H9 (cell line): ENCODE data around the gene STK11. TPM values are rescaled to one million over a fixed set of nuclear protein-coding genes. Genes with fewer than 3 reads are reported as not detected.

Experiments used
- DNase-seq: peaks from one replicate; pipeline ENCODE4 v3.0.0-alpha.2; 2017
- H2AFZ ChIP-seq: one replicate; pipeline ENCODE4 v1.6.1; 2013; ENCODE audit warnings: mild to moderate bottlenecking, low read length, control low read depth, moderate library complexity
- H2AK5ac ChIP-seq: 2 replicates; pipeline ENCODE4 v1.6.1; 2013; ENCODE audit warnings: low read length, control low read depth, mixed read lengths; ENCODE audit not compliant: insufficient read length
- H2BK120ac ChIP-seq: one replicate; pipeline ENCODE4 v1.6.1; 2013; ENCODE audit warnings: low read depth, mild to moderate bottlenecking, low read length, control low read depth, inconsistent platforms; ENCODE audit not compliant: poor library complexity, severe bottlenecking
- H2BK12ac ChIP-seq: 2 replicates; pipeline ENCODE4 v1.6.1; 2013; ENCODE audit warnings: low read length, control low read depth, mixed read lengths, low read depth; ENCODE audit not compliant: insufficient read length
- H2BK15ac ChIP-seq: 2 replicates; pipeline ENCODE4 v1.6.1; 2013; ENCODE audit warnings: low read depth, low read length, control low read depth
- H2BK20ac ChIP-seq: one replicate; pipeline ENCODE4 v1.6.1; 2013; ENCODE audit warnings: low read depth, mild to moderate bottlenecking, low read length, control low read depth, inconsistent platforms; ENCODE audit not compliant: poor library complexity, severe bottlenecking
- H2BK5ac ChIP-seq: 2 replicates; pipeline ENCODE4 v1.6.1; 2013; ENCODE audit warnings: low read length, control low read depth, mixed read lengths; ENCODE audit not compliant: insufficient read length
- H3K14ac ChIP-seq: 2 replicates; pipeline ENCODE4 v1.6.1; 2013; ENCODE audit warnings: low read length, control low read depth; ENCODE audit not compliant: insufficient read depth
- H3K18ac ChIP-seq: 2 replicates; pipeline ENCODE4 v1.6.1; 2013; ENCODE audit warnings: low read depth, mild to moderate bottlenecking, mixed read lengths, low read length, control low read depth; ENCODE audit not compliant: insufficient read length
- H3K23ac ChIP-seq: 2 replicates; pipeline ENCODE4 v1.6.1; 2013; ENCODE audit warnings: low read length, control low read depth, mixed read lengths, low read depth; ENCODE audit not compliant: insufficient read length
- H3K23me2 ChIP-seq: 2 replicates; pipeline ENCODE4 v1.6.1; 2013; ENCODE audit warnings: low read depth, mild to moderate bottlenecking, mixed read lengths, low read length, control low read depth; ENCODE audit not compliant: insufficient read length, poor library complexity, severe bottlenecking
- H3K27ac ChIP-seq: 2 replicates; pipeline ENCODE4 v1.5.1; 2013; ENCODE audit warnings: low read length, control low read depth, mixed read lengths, low read depth; ENCODE audit not compliant: insufficient read length
- H3K27me3 ChIP-seq: 2 replicates; pipeline ENCODE4 v1.6.1; 2013; ENCODE audit warnings: low read length, control low read depth, inconsistent platforms; ENCODE audit not compliant: insufficient read depth
- H3K4ac ChIP-seq: 2 replicates; pipeline ENCODE4 v1.6.1; 2013; ENCODE audit warnings: low read depth, mild to moderate bottlenecking, control low read depth, inconsistent platforms, low read length, moderate library complexity
- H3K4me1 ChIP-seq: 2 replicates; pipeline ENCODE4 v1.6.1; 2013; ENCODE audit warnings: low read length, control low read depth, inconsistent platforms; ENCODE audit not compliant: insufficient read depth
- H3K4me2 ChIP-seq: 2 replicates; pipeline ENCODE4 v1.6.1; 2013; ENCODE audit warnings: low read length, control low read depth, mixed read lengths; ENCODE audit not compliant: insufficient read length, insufficient read depth
- H3K56ac ChIP-seq: 2 replicates; pipeline ENCODE4 v1.6.1; 2013; ENCODE audit warnings: low read depth, mild to moderate bottlenecking, mixed read lengths, low read length, control low read depth; ENCODE audit not compliant: insufficient read length
- H3K79me1 ChIP-seq: 2 replicates; pipeline ENCODE4 v1.6.1; 2013; ENCODE audit warnings: low read depth, mild to moderate bottlenecking, moderate library complexity, low read length, control low read depth, inconsistent platforms; ENCODE audit not compliant: insufficient read depth, poor library complexity, severe bottlenecking
- H3K79me2 ChIP-seq: 2 replicates; pipeline ENCODE4 v1.6.1; 2013; ENCODE audit warnings: low read length, control low read depth, inconsistent platforms; ENCODE audit not compliant: insufficient read depth
- H3K9ac ChIP-seq: 2 replicates; pipeline ENCODE4 v1.6.1; 2013; ENCODE audit warnings: low read length, control low read depth, mixed read lengths; ENCODE audit not compliant: insufficient read length; ENCODE audit errors: extremely low read depth
- H3K9me3 ChIP-seq: one replicate; pipeline ENCODE4 v1.6.1; 2013; ENCODE audit warnings: low read depth, low read length, inconsistent platforms; ENCODE audit not compliant: control insufficient read depth
- H3T11ph ChIP-seq: one replicate; pipeline ENCODE4 v1.6.1; 2013; ENCODE audit warnings: mild to moderate bottlenecking, low read length, control low read depth, inconsistent platforms
- H4K20me1 ChIP-seq: one replicate; pipeline ENCODE4 v1.6.1; 2013; ENCODE audit not compliant: control insufficient read depth, insufficient read length, insufficient read depth
- H4K5ac ChIP-seq: 2 replicates; pipeline ENCODE4 v1.6.1; 2013; ENCODE audit warnings: low read depth, mild to moderate bottlenecking, mixed read lengths, low read length, control low read depth; ENCODE audit not compliant: insufficient read length
- H4K8ac ChIP-seq: replicated peaks from 2 replicates; pipeline ENCODE4 v1.6.1; 2013; ENCODE audit warnings: low read length, control low read depth, mixed read lengths, low read depth; ENCODE audit not compliant: insufficient read length
- H4K91ac ChIP-seq: 2 replicates; pipeline ENCODE4 v1.6.1; 2013; ENCODE audit warnings: low read depth, mild to moderate bottlenecking, moderate library complexity, mixed read lengths, low read length, control low read depth; ENCODE audit not compliant: insufficient read length
- H3K27ac Mint-ChIP-seq, 3 experiments: 2 replicates in 2 of 3; 3 replicates in 1 of 3; pipeline ENCODE4 v1.8.0; 2020 to 2021; ENCODE audit warnings: mixed read lengths in 3 of 3, mild to moderate bottlenecking in 1 of 3, moderate library complexity in 1 of 3
- H3K27me3 Mint-ChIP-seq: 2 replicates; pipeline ENCODE4 v1.8.0; 2021; ENCODE audit warnings: low read depth, mild to moderate bottlenecking, moderate library complexity, mixed read lengths
- H3K36me3 Mint-ChIP-seq, 3 experiments: 2 replicates in 2 of 3; 3 replicates in 1 of 3; pipeline ENCODE4 v1.8.0; 2020 to 2021; ENCODE audit warnings: low read depth in 3 of 3, mixed read lengths in 3 of 3; ENCODE audit not compliant: insufficient read depth in 1 of 3
- H3K4me1 Mint-ChIP-seq, 2 experiments: 2 replicates each; pipeline ENCODE4 v1.8.0; 2020; ENCODE audit warnings: mixed read lengths in 2 of 2
- H3K4me3 Mint-ChIP-seq, 2 experiments: 2 replicates in 1 of 2; 3 replicates in 1 of 2; pipeline ENCODE4 v1.8.0; 2020 to 2021; ENCODE audit warnings: mild to moderate bottlenecking in 2 of 2, mixed read lengths in 2 of 2, moderate library complexity in 1 of 2
- H3K9me3 Mint-ChIP-seq, 2 experiments: 2 replicates in 1 of 2; 3 replicates in 1 of 2; pipeline ENCODE4 v1.8.0; 2020; ENCODE audit warnings: mild to moderate bottlenecking in 2 of 2, mixed read lengths in 2 of 2, moderate library complexity in 1 of 2
- WGBS: extraction: QIAGEN DNeasy Blood & Tissue Kit; methylation state at CpG from one replicate; pipeline ENCODE4 v1.1.7; 2013; ENCODE audit warnings: missing lambda C conversion rate, low lambda C conversion rate, mixed read lengths; ENCODE audit not compliant: insufficient read length; ENCODE audit errors: extremely low coverage; 5-methylcytosine and 5-hydroxymethylcytosine counted together
- total RNA-seq: library from RNA; stranded (reverse); gene quantifications from 2 replicates; pipeline ENCODE4 v1.2.1, GENCODE V29; 2021
- TF ChIP-seq, protein P1 (sequence below): fragments of 200-600 bp; sonication (generic); conservative IDR thresholded peaks from 3 replicates; pipeline ENCODE4 v1.8.0; 2021; ENCODE audit warnings: antibody characterized with exemption, mild to moderate bottlenecking

STK11 gene
- total RNA-seq, 1 experiment from 2014 or later: 74.3 TPM

GRCh38 chr19:1261538-1261797, 55.9 kb downstream of the STK11 start:
- H2BK12ac ChIP-seq: no peak overlapping the region
- H3K27me3 ChIP-seq: no peaks in the 10 kb centered on the region
- H3K9me3 ChIP-seq: no peaks in the 10 kb centered on the region
- H2BK15ac ChIP-seq: no peak overlapping the region
- no peak overlapping the region for H4K5ac ChIP-seq
- no peak overlapping the region for H3K56ac ChIP-seq
- TF ChIP-seq, protein P1, sequence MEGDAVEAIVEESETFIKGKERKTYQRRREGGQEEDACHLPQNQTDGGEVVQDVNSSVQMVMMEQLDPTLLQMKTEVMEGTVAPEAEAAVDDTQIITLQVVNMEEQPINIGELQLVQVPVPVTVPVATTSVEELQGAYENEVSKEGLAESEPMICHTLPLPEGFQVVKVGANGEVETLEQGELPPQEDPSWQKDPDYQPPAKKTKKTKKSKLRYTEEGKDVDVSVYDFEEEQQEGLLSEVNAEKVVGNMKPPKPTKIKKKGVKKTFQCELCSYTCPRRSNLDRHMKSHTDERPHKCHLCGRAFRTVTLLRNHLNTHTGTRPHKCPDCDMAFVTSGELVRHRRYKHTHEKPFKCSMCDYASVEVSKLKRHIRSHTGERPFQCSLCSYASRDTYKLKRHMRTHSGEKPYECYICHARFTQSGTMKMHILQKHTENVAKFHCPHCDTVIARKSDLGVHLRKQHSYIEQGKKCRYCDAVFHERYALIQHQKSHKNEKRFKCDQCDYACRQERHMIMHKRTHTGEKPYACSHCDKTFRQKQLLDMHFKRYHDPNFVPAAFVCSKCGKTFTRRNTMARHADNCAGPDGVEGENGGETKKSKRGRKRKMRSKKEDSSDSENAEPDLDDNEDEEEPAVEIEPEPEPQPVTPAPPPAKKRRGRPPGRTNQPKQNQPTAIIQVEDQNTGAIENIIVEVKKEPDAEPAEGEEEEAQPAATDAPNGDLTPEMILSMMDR: peak; percentile 47
- peaks cover 8 to 34% (median 18%) of the 10 kb centered on the region in 3 experiments for H3K36me3 Mint-ChIP-seq
- peaks cover 59 to 62% of the 10 kb centered on the region in 2 experiments for H3K4me1 Mint-ChIP-seq
- H3T11ph ChIP-seq: no peak overlapping the region
- no peak overlapping the region for H2AK5ac ChIP-seq
- H3K4me1 ChIP-seq: peaks cover 4% of the 10 kb centered on the region; the same call in 1 of the 2 replicates
- H3K4ac ChIP-seq: no peak overlapping the region
- DNase-seq: no peak
- H3K23ac ChIP-seq: no peak overlapping the region
- no peak overlapping the region for H2AFZ ChIP-seq
- H3K18ac ChIP-seq: peak overlapping the region; percentile 70
- no peaks in the 10 kb centered on the region; a peak in 1 of 5 replicates for H3K9me3 Mint-ChIP-seq
- no peak overlapping the region for H3K27ac ChIP-seq
- H3K14ac ChIP-seq: peak overlapping the region; percentile 84
- no peak overlapping the region for H4K91ac ChIP-seq
- H2BK120ac ChIP-seq: no peak overlapping the region
- no peaks in the 10 kb centered on the region for H3K79me2 ChIP-seq
- no peak overlapping the region for H2BK20ac ChIP-seq
- no peak overlapping the region for H2BK5ac ChIP-seq
- no CpG with 5 or more reads among the region's 14 CpGs for WGBS
- peak overlapping the region; percentile 41 for H3K9ac ChIP-seq
- H4K8ac ChIP-seq: no peak overlapping the region
- peaks cover 23% of the 10 kb centered on the region for H3K23me2 ChIP-seq
- H3K79me1 ChIP-seq: no peaks in the 10 kb centered on the region
- no peaks in the 10 kb centered on the region for H4K20me1 ChIP-seq
- no peaks in the 10 kb centered on the region; the same call in 1 of the 2 replicates for H3K27me3 Mint-ChIP-seq
- H3K4me3 Mint-ChIP-seq: peak overlapping the region; percentile 84 to 93
- H3K4me2 ChIP-seq: peak overlapping the region; percentile 84
- peak overlapping the region; percentile 74 to 96 (median 96); a peak in 6 of 7 replicates for H3K27ac Mint-ChIP-seq
